ENCODE data around the gene HBE1. TPM values are rescaled to one million over a fixed set of nuclear protein-coding genes. Genes with fewer than 3 reads are reported as not detected.
"Not testable (repeated sequence)": the region's sequence is repeated elsewhere in the genome, so short reads cannot be mapped to it uniquely, and the experiment has no call there.

HBE1 gene
- total RNA-seq = not detected in 2 replicates

DNA sequence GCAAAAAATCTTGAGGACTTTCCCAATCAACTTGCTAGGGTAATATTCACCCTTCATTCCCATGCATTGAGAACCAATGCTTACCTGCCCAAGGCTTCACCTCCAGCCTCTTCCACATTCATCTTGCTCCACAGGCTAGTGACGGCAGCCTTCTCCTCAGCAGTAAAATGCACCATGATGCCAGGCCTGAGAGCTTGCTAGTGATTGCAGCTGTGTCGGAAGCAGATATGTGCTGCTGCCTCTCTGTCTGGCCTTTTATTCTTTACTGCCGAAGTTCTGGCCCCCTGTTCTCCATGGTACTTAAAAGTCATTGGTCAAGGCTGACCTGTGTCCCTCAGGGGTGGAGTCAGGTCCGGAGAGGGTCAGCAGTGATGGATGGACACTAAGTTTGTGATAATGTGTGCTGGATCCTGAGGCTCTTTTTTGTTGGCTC lies at the start of gene HBE1:
HBE1 (minus strand) TSS at position 231 of the 433 bp plus-strand sequence; CDS start at position 176, 55 bp downstream.
- DNase-seq (ENCODE audit: low read depth) = no peak

- DNase-seq (ENCODE audit: low read depth) = no peak
Observed at GRCh38 chr11:5317292-5317691, 47.5 kb upstream of the HBE1 start.

DNA sequence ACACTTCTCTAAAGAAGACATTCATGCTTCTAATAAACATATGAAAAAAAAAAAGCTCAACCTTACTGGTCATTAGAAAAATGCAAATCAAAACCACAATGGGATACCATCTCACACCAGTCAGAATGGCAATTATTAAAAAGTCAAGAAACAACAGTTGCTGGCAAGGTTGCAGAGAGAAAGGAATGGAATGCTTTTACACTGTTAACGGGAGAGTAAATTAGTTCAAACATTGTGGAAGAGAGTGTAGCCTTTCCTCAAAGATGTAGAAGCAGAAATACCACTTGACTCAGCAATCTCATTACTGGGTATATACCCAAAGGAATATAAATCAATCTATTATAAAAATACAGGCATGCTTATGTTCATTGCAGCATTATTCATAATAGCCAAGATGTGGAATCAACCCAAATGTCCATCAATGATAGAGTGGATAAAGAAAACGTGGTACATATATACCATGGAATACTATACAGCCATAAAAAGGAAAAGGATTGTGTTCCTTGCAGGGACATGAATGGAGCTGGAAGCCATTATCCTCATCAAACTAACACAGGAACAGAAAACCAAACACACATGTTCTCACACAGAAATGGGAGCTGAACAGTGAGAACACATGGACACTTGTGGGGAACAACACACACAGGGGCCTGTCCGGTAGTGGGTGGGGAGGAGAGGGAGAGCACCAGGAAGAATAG lies 43.7 kb upstream of the HBE1 start:
- not testable (repeated sequence) for DNase-seq (ENCODE audit: low read depth)

GRCh38 chr11:5310423-5310822 lies 40.7 kb upstream of the HBE1 start:
- no peak for DNase-seq (ENCODE audit: low read depth)

DNA sequence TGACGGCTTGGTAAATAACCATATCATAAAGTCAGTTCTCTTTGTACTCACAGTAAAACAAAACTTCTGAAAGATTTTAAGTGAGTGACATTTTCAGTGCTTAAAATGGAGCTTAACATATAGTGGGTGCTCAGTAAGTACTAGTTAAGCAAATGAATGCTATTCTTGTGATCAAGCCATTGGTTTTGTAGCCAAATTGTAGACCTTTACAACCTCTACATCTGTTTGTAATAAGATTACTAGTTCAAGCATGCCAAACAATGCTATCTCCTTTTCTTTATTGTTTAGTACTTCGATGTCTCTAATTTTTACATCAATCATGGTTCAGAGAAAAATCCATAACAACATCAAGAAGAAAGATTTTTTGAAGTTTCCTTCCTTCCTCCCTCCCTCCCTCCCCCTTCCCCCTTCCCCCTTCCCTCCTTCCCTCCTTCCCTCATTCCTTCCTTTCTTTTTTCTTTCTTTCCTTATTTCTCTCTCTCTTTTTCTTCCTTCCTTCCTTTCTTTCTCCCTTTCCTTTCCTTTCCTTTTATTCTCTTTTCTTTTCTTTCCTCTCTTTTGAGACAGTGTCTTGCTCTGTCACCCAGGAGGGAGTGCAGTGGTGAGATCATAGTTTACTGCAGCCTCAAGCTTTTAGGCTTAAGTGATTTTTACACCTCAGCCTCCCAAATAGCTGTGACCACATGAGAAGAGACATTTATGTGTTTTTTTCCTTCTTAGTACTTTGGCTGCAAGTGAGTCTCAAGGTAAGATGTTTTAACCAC lies 37.7 kb upstream of the HBE1 start:
- DNase-seq (ENCODE audit: low read depth) = no peak

GRCh38 chr11:5304046-5304445 lies 34.3 kb upstream of the HBE1 start:
- no peak for DNase-seq (ENCODE audit: low read depth)

DNA sequence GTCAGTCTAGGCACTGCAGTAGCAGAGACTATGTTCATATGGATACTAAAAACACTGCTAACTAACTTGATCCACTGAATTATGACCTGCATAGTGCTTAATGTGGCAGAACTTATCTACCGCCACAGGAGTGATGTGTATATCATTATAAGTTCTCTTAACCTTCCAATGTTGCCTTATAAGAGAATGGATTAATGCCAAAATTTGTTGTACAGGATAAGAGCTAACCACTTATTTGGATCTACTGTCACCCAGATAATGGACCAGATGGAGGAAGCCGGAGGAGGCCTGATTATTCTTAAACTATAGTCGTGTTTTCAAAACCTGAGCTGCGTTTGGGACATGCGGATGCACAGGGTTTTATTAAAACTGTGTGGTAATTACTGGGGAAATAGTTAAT lies 33.9 kb upstream of the HBE1 start:
- DNase-seq (ENCODE audit: low read depth) = no peak

GRCh38 chr11:5301846-5302245 lies 32.1 kb upstream of the HBE1 start, which contains the start of gene OR51B4:
OR51B4 (minus strand) TSS chr11:5301946; CDS start chr11:5301946, 0 bp downstream.
- no peak for DNase-seq (ENCODE audit: low read depth)

GRCh38 chr11:5300251-5300650 lies 30.5 kb upstream of the HBE1 start:
- DNase-seq (ENCODE audit: low read depth) = no peak

DNA sequence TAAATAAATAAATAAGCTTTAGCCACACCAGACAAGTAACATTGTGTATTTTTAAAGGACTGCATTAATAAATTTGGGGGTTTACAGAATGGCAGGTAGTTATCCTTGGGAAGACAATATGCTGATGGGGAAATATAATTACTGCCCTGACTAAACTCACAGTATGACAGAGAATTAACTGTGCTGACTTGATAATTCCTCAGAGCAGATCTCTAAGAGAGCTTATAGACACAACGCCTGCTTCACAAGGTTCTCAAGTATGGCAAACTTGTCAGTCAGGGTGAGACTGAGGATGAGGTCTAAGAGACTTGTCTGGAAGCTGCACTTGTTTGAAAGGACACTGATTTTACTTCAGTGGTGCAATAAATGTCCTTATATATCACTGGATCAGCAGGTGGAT lies 28.7 kb upstream of the HBE1 start:
- no peak for DNase-seq (ENCODE audit: low read depth)

GRCh38 chr11:5297721-5298323 lies 28.1 kb upstream of the HBE1 start:
- DNase-seq (ENCODE audit: low read depth) = no peak

DNA sequence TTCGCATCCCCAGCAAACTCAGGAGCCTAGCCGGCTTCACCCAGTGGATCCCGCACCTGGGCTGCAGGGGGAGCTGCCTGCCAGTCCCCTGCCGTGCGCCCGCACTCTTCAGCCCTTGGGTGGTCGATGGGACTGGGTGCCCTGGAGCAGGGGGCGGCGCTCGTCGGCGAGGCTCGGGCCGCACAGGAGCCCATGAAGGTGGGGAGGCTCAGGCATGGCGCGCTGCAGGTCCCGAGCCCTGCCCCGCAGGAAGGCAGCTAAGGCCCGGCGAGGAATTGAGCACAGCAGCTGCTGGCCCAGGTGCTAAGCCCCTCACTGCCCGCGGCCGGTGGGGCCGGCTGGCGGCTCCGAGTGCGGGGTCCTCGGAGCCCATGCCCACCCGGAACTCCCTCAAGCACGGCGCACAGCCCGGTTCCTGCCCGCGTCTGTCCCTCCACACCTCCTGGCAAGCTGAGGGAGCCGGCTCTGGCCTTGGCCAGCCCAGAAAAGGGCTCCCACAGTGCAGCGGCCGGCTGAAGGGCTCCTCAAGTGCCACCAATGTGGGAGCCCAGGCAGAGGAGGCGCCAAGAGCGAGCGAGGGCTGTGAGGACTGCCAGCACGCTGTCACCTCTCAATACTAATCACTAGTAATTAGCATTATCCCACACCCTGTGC lies 24.7 kb upstream of the HBE1 start:
- not testable (repeated sequence) for DNase-seq (ENCODE audit: low read depth)

DNA sequence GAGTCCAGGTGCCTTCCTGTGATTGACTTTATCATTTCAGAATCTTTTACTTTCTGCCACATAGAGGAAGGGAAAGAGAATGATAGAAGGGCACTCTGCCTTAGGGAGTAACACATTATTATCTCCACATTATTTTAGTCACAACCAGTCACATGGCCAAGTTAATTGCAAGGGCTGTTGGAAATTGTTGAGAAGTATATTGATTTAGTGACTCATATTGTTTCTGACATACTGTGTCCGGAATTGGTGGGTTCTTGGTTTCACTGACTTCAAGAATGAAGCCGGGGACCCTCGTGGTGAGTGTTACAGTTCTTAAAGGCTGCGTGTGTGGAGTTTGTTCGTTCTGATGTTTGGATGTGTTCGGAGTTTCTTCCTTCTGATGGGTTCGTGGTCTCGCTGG lies 23.3 kb upstream of the HBE1 start:
- no peak for DNase-seq (ENCODE audit: low read depth)

GRCh38 chr11:5291207-5291838 lies 21.6 kb upstream of the HBE1 start:
- DNase-seq (ENCODE audit: low read depth) = peak; percentile 61

GRCh38 chr11:5290106-5290505 lies 20.4 kb upstream of the HBE1 start:
- no peak for DNase-seq (ENCODE audit: low read depth)

DNA sequence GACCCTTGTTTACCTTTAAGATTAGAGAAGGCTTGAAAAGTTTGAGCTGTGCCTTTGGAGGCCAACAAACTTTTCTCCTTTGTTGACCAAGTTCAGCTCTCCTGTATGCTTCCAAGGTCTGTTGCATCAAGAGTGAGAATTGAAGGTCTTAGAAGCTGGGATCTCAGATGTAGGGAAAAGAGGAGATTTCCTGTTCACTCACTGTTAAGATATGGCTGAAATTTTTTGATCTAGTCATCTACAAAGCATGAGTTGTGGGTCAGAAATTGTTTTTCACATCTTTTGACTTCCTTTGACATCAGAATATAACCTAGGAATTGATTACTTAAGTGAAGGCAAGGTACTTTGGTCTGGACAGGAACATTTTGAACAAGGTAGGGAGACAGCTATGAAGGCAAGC lies 20.0 kb upstream of the HBE1 start:
- no peak for DNase-seq (ENCODE audit: low read depth)

- no peak for DNase-seq (ENCODE audit: low read depth)
Observed at GRCh38 chr11:5288906-5289550, 19.3 kb upstream of the HBE1 start.

GRCh38 chr11:5288108-5288905 lies 18.6 kb upstream of the HBE1 start:
- DNase-seq (ENCODE audit: low read depth) = no peak

DNA sequence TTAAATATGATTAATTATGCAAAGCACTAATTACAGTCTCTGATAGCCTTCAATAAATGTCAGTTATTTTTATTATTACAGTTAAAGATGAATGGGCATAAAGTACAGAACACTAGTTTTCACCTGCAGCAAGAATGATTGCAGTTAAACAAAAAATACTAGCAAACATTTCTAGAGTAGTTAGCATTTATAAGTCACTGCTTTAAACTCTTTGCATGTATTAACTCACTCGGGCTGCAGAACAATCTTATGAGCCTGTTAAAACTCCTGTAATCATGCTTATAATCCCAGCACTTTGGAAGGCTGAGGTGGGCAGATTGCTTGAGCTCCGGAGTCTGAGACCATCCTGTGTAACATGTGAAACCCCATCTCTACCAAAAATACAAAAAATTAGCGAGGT lies 17.2 kb upstream of the HBE1 start:
- DNase-seq (ENCODE audit: low read depth) = no peak

DNA sequence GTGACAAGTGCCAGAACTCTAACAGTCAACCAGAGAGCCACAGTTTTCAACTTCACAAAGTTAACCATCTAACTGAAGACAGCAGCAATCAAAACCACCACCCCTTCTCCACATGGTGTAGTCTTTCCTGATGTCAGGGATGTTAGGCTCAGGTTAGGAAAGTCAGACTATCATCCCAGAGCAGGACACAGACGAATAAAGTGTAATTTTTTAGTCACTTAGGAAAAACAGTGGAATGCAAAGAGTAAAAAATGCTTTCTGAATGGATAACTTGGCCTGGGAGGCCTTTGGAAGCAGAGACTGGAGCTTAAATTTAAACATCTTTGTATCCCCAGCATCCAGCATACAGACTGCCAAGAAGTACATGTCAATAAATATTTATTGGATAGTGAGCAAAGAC lies 16.6 kb upstream of the HBE1 start:
- no peak for DNase-seq (ENCODE audit: low read depth)
